ENCODE measurements around the gene PCDHGC5.
A peak's percentile ranks its signal among the peaks of the same experiment; 100 is the strongest.

Gene PCDHGC5

DNA sequence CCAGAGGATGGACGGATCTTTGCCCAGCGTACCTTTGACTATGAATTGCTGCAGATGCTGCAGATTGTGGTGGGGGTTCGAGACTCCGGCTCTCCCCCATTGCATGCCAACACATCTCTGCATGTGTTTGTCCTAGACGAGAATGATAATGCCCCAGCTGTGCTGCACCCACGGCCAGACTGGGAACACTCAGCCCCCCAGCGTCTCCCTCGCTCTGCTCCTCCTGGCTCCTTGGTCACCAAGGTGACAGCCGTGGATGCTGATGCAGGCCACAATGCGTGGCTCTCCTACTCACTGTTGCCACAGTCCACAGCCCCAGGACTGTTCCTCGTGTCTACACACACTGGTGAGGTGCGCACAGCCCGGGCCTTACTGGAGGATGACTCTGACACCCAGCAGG, 1.9 kb downstream of the PCDHGC5 start:
- DNase-seq (ENCODE audit: low read depth, low spot score), result no peak

DNA sequence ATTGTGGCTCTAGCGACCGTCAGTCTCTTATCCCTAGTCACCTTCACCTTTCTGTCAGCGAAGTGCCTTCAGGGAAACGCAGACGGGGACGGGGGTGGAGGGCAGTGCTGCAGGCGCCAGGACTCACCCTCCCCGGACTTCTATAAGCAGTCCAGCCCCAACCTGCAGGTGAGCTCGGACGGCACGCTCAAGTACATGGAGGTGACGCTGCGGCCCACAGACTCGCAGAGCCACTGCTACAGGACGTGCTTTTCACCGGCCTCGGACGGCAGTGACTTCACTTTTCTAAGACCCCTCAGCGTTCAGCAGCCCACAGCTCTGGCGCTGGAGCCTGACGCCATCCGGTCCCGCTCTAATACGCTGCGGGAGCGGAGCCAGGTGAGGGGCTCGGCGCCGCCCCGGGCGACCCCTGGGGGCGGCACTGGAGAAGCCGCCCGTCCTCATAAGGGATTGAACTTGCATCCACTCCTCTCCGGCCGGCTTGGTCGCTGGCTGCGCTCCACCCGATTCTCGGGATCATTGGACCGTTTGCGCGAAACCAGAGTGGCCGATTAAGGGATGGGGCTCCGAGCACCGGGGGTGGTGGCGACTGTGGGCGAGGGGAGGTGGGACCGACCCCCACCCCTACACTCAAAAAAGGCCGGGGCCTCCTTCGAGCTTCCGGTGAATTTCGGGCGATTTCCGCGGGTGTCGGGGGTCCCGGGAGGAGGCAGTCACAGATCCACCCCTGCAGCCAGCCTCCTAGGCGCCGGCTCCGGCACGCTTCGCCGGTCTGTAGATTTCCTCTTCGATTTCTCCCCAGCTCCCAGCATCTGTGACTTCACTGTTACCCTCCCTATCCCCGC, 2.7 kb downstream of the PCDHGC5 start:
- DNase-seq (ENCODE audit: low read depth, low spot score), result no peak

GRCh38 chr5:141492168-141492885, 3.4 kb downstream of the PCDHGC5 start:
- DNase-seq (ENCODE audit: low read depth, low spot score), result no peak

DNA sequence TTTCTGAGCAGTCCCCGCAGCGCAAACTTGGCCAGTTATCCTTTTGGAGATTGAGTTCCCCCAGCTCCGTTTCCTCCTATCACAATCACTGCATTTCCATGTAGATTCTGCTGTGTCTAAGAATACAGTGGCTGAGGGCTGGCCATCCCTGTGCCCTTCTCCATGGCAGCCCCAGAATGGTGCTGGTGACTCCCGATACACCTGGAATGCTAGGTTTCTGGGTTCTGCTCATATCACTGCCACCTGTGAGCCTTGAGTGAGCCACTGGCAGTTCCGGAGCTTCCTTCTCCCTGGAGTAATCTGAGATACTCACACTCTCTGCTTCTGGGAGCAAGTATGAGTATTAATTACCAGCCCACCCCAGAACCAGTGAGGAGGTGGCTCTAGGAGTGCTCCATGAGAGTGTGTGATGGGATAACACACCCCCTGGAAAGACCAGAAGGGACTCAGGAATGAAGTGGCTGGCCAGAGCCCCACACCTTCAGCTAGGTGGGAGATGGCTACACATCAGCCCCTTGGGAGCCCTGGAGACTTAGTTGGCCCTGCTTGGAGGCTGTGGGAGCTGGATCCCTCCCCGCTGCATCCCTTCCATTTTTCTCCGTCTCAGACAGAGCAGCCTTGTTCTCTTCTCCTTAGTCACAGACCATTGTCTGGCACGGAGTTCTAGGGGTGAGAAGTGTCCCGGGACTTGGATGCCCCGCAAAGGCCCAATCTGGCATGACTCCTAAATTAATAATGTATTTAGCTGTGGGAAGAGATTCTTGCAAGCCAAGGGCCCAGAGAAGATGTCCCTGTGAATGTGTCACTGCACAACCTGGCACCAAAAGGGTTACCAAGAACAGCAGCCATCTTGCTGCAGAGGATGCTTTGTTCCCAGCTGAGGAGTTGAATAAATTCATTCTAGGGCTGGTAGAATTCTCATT, 4.9 kb downstream of the PCDHGC5 start:
- DNase-seq (ENCODE audit: low read depth, low spot score), result no peak

DNA sequence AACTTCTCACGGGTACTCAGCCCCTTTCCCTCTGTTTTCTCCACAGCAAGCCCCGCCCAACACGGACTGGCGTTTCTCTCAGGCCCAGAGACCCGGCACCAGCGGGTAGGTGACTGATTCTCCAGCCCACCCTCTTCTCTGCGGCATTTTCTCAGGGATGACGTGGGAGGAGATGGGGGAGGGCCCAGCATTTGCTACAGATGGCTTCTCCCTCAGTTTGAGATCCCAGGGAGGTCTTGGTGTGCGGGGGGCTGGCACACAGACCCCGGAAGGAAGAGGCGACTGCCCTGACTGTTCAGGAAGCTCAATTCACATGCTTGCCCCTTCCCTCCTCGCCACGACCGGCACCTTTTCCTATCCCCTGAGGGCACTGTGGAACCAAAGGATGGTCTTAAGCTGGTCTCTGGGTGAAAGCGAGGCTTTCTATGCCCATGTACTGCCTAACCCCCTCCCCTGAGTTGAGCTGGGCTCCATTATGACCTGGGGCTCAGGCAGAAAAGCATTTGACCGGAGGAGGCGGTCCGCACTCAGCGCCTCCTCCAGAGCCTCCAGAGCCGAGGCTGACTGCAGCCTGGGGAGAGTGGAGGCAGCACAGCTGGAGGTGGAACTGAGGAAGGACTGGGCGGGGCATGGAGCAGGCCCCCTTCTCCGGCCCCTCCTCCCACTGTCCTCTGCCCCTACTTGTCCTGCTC, 6.0 kb downstream of the PCDHGC5 start:
- DNase-seq (ENCODE audit: low read depth, low spot score), result no peak

GRCh38 chr5:141495453-141495811, 6.6 kb downstream of the PCDHGC5 start:
- DNase-seq (ENCODE audit: low read depth, low spot score), result no peak

DNA sequence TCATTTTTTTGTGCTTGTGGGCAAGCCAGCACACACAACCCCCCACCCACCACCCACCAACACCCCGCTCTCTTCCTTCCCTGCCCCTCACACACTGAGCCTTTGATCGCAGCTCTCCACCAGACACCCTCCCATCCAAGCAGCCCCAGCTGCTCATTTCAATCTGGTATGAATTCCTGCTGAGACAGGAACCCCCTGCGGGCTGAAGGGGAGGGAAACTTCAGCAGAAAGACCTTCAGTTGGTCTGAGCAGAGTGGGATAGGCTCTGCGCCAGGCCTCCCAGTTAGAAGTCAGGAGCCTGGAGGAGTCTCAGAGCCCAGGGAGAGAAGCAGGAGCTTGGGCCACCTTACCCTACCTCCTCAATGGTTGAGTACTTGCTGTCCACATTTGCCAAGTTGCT, 7.2 kb downstream of the PCDHGC5 start:
- DNase-seq (ENCODE audit: low read depth, low spot score), result no peak

DNA sequence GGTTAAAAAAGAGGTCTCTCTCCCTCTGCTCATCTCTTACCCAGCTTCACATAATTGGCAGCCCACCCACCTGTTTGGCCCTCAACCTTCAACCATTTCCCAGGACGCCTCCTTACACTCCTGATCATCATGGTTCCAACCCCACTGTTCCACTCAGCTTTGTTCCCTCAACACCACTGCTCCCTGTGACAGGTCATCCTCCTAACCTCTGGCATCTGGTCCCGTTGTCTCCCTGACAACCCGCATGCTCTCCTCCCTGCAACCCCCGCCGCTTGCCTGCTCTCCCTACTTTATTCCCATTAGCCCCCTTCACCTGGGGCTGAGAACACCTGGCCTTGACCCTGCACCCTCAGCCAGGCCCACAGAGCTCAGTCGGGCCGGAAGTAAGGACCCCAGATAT, 12.9 kb downstream of the PCDHGC5 start:
- DNase-seq (ENCODE audit: low read depth, low spot score), result no peak

GRCh38 chr5:141503681-141504080, 14.8 kb downstream of the PCDHGC5 start:
- no peak for DNase-seq (ENCODE audit: low read depth, low spot score)

- DNase-seq (ENCODE audit: low read depth, low spot score), result no peak
Observed at GRCh38 chr5:141504216-141504615, 15.3 kb downstream of the PCDHGC5 start.

DNA sequence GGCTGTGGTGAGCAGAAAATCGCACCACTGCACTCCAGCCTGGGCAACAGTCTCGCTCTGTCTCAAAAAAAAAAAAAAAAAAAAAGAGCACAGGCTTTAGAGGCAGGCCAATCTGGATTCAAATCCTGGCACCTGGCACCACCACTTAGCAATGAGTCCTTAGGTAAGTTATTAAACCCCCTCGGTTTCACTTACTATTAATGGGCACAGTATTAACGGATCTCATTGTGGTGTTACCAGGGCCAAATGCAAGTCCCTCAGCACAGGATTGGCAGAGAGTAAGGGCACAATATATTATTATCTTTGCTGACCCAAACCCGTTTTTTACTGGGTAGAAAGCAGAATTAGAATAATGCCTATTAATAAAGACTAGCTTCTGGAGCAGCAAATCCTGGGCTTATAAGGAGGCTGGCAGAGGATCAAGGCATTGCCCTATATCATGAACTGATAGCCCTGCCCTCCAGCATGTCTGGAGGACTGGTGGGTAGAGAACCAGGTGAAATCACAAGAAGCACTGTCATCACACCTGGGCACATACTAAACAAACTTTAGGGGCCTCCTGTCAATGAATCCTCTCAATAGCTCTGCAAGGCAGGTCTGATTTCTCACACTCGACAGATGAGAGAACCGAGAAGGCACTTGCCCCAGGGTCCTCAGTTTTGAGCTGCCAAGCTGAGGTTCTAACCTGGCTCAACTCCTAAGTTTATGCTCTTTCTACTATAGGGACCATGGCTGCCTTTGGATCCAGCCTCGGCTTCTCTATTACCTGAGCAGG, 17.7 kb downstream of the PCDHGC5 start:
- no peak for DNase-seq (ENCODE audit: low read depth, low spot score)

- DNase-seq (ENCODE audit: low read depth, low spot score), result no peak
Observed at GRCh38 chr5:141507387-141508091, 18.7 kb downstream of the PCDHGC5 start.

GRCh38 chr5:141508440-141508797, 19.5 kb downstream of the PCDHGC5 start:
- DNase-seq (ENCODE audit: low read depth, low spot score), result no peak

DNA sequence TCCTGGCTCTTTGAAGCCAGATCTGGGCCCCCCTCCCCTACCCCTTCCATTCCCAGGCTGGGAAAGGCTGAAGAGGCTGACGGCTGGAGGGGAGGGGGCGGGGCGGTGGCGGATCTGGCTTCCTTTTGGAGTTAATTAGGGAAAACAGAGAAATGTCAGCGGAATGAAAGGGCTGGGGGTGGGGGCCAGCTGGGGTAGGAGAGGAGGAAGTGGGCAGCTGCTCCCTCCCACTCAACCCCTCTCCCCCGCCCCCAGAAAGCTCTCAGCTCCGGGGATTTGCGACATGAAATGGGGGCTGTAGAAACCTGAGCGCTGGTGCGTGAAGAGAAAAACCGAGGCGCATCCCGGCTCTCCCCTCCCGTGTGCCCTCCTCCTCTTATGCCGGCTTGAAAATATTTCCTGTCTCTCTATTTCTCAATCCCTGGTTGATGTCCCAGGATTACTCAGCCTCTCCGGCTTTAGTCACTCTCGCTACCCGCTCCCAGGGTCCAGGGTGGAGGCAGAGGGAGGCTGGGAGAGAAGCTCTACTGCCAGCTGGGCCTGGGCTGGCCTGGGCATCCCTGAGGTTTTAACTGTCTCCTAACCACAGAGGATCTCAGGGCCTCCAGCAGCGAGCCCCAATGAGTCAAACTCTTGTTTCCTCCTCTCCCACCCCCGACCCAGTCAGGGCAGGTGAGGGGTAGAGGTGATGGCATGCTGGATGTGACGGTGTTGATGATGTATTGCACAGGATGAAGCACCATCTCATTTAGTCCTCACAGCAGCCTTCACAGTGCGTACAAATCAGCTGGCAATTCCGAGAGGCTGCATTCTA, 20.1 kb downstream of the PCDHGC5 start:
- no peak for DNase-seq (ENCODE audit: low read depth, low spot score)

DNA sequence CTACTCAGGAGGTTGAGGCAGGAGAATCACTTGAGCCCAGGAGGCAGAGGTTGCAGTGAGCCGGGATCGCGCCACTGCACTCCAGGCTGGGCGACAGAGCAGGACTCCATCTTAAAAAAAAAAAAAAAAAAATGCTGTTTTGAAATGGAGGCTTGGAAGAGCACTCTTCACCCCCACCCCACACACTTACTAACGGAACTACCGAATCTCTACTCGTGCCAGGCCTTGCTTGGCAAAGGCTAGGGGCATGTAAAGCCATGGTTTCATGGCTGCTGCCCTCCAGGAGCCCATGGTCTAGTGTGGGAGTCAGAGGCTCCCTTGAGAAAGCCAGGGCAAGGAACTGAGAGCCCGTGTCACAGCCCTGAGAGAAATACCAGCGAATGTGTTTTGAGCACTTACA, 21.3 kb downstream of the PCDHGC5 start:
- DNase-seq (ENCODE audit: low read depth, low spot score), result no peak

DNA sequence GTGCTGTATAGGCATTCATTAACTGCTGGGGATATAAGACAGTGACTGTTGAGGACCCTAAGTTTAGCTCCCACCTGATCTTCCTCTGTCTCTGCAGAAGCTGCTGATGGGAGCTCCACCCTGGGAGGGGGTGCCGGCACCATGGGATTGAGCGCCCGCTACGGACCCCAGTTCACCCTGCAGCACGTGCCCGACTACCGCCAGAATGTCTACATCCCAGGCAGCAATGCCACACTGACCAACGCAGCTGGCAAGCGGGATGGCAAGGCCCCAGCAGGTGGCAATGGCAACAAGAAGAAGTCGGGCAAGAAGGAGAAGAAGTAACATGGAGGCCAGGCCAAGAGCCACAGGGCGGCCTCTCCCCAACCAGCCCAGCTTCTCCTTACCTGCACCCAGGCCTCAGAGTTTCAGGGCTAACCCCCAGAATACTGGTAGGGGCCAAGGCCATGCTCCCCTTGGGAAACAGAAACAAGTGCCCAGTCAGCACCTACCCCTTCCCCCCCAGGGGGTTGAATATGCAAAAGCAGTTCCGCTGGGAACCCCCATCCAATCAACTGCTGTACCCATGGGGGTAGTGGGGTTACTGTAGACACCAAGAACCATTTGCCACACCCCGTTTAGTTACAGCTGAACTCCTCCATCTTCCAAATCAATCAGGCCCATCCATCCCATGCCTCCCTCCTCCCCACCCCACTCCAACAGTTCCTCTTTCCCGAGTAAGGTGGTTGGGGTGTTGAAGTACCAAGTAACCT, 22.1 kb downstream of the PCDHGC5 start:
- no peak for DNase-seq (ENCODE audit: low read depth, low spot score)

- DNase-seq (ENCODE audit: low read depth, low spot score), result no peak
Observed at GRCh38 chr5:141511771-141512325, 23.0 kb downstream of the PCDHGC5 start.

DNA sequence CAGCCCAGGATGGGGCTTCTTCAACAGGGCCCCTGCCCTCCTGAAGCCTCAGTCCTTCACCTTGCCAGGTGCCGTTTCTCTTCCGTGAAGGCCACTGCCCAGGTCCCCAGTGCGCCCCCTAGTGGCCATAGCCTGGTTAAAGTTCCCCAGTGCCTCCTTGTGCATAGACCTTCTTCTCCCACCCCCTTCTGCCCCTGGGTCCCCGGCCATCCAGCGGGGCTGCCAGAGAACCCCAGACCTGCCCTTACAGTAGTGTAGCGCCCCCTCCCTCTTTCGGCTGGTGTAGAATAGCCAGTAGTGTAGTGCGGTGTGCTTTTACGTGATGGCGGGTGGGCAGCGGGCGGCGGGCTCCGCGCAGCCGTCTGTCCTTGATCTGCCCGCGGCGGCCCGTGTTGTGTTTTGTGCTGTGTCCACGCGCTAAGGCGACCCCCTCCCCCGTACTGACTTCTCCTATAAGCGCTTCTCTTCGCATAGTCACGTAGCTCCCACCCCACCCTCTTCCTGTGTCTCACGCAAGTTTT, 23.6 kb downstream of the PCDHGC5 start:
- DNase-seq (ENCODE audit: low read depth, low spot score), result peak; percentile 83

Measured in iPS DF 19.7 (cell line).